GM10248 (cell line): ENCODE results near the gene PRSS58.
A peak's percentile ranks its signal among the peaks of the same experiment; 100 is the strongest.

Experiments used
- CTCF ChIA-PET: fragments of 300-600 bp; sonication (Branson Sonifier 250); formaldehyde crosslinking; extraction: SDS; loops from one replicate; lab custom pipeline; 2021; ENCODE audit warnings: antibody characterized with exemption; lab: Yijun Ruan, JAX
- POLR2A ChIA-PET: fragments of 350-650 bp; sonication (Branson Sonifier 250); formaldehyde crosslinking; extraction: SDS; loops from one replicate; lab custom pipeline; 2020; ENCODE audit warnings: antibody characterized with exemption; lab: Yijun Ruan, JAX
- DNase-seq: peaks from one replicate; pipeline ENCODE4 v3.0.0; 2012; ENCODE audit errors: extremely low spot score
- TF ChIP-seq, protein P1 (sequence below): IDR thresholded peaks from 2 replicates; pipeline ENCODE4 v1.5.1; 2012; ENCODE audit warnings: mild to moderate bottlenecking, low read depth; ENCODE audit errors: extremely low read depth, missing control alignments, control extremely low read depth

PRSS58 gene, protein sequence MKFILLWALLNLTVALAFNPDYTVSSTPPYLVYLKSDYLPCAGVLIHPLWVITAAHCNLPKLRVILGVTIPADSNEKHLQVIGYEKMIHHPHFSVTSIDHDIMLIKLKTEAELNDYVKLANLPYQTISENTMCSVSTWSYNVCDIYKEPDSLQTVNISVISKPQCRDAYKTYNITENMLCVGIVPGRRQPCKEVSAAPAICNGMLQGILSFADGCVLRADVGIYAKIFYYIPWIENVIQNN

DNA sequence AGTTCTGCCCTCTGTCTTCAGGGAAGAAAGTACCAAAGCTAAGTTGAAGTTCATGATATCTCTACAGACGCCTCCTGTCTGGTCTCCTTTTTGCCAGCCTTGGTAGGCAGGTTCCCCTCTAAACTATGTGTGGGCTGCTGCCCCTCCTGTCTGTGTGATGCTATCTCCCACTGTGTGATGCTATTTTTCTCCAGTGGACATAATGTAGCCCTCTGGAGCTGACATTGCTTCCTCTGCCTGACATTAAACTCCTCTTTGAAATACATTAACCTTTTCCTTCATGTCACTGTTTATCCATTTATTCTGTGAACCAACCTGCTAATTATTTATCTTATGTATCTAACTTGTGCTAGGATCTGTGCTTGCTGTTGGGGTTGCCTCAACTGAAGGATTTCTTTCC lies at the start of gene PRSS58:
Gene PRSS58 (minus strand): TSS at position 101 of the 400 bp plus-strand sequence. CDS start 351 bp downstream, outside the sequence.
- POLR2A ChIA-PET, result no interaction called here
- DNase-seq, result no peak
- CTCF ChIA-PET, result no interaction called here
- TF ChIP-seq, protein P1, sequence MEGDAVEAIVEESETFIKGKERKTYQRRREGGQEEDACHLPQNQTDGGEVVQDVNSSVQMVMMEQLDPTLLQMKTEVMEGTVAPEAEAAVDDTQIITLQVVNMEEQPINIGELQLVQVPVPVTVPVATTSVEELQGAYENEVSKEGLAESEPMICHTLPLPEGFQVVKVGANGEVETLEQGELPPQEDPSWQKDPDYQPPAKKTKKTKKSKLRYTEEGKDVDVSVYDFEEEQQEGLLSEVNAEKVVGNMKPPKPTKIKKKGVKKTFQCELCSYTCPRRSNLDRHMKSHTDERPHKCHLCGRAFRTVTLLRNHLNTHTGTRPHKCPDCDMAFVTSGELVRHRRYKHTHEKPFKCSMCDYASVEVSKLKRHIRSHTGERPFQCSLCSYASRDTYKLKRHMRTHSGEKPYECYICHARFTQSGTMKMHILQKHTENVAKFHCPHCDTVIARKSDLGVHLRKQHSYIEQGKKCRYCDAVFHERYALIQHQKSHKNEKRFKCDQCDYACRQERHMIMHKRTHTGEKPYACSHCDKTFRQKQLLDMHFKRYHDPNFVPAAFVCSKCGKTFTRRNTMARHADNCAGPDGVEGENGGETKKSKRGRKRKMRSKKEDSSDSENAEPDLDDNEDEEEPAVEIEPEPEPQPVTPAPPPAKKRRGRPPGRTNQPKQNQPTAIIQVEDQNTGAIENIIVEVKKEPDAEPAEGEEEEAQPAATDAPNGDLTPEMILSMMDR, result no peak

DNA sequence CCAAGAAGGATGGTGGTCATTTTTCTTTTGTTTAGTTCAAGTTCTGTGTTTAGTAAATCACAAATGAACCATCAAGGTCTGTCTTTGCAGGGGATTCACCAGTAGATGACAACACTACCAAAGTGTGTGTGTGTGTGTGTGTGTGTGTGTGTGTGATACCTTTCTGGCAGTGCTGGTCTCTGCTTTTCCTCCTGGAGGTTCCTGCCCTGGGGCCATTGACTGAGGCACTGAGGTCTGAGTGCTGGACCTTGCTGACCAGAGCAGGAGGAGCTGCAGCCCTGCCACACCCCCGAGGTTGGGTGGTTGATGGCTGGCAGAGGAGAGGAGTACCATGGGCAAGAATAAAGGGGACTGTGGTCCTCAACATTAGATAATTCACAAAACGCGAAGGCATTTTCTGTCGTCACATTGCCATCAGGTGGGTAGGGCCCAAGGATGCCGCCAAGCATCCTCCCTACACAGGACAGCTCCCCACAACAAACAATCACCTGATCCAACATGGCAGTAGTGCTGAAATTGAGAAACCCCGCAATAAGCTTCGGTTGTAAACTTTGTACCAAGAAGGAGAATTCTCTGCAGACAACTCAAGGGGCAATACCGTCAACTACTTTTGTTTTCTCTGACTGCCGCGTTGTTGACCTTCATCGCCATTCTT lies 49.5 kb upstream of the PRSS58 start:
- TF ChIP-seq, protein P1, result no peak
- POLR2A ChIA-PET, result no interaction called here
- no peak for DNase-seq
- CTCF ChIA-PET, result no interaction called here

DNA sequence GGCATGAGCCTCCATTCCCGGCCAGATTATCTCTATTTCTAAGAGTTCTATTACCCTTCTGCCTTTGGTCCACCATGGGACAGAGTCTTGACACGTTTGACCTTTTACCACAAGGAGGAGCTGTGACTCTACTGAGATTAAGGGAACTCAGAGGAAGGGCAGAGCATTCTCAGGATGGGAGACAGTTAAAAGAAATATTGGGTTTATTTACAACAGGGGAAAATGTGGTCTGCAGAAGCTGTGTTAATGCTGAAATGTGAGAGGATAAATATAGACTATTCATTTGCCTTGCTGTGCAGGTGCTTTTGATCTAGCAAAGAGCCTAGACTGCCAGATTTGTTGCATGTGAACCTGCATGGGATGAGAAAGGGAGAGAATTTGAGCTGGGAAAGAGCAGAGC lies 45.8 kb upstream of the PRSS58 start:
- ChIA-PET CTCF (interaction anchor here (0.9 to 5.4 kb wide), 17 partner anchors 10 to 648 kb away, joined by 3 to 39 read pairs (median 5); partner anchors contain the start of gene TAS2R38), POLR2A (no interaction called here)
- DNase-seq, result no peak
- TF ChIP-seq, protein P1, result peak; percentile 30

DNA sequence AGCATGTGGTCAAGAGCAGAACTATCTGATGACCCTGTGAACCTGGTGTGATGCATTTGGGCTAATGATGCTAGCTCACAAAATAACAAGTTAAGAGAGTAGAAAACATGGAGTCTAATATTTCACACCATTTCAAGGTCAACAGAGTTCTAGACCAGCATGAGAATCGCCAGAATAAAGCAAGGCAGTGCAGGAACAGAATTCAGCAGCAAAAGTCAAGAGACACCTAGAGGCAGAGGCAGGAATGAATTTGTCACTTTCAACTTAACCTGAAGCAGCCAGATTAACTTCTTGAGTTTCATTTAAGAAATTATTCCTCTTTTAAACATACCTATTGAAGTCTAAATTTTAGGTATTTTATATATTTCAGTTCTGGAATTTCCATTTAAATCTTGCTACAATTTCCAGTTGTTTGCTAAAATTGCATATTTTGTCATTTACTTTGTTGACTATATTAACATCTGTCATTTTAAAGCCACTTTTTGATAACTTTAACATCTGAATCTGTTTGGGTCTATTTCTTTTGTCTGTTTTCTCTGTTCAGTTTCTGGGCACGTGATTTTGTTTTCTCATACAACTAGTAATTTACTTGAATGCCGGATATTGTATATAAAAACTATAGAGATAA lies 44.2 kb upstream of the PRSS58 start:
- TF ChIP-seq, protein P1, result peak; percentile 48
- ChIA-PET CTCF (interaction anchor here (0.7 to 5.4 kb wide), 15 partner anchors 9 to 327 kb away, joined by 3 to 39 read pairs (median 5); partner anchors contain the start of gene TAS2R38), POLR2A (no interaction called here)
- peak; percentile 39 for DNase-seq

DNA sequence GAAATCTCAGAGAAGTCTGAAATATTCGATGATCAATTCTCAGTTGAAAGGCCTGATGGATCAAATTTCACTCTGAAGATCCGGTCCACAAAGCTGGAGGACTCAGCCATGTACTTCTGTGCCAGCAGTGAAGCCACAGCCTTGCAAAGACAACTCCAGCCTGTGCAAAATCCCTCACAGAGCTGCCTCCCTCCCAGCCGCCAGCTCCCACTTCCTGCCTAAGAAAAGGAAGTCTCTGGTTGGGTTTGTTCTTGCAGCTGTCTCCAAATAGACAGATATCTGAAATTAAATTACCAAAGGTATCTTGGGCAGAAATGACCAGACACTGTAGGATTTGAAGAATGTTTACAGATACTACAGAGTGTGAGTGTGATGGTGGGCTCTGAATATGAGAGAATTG lies 43.4 kb upstream of the PRSS58 start:
- CTCF ChIA-PET, result interaction anchor here (0.8 to 5.4 kb wide), 6 partner anchors 8 to 326 kb away, joined by 3 to 39 read pairs (median 5); partner anchors contain the start of gene TAS2R38
- no peak for DNase-seq
- POLR2A ChIA-PET, result no interaction called here
- TF ChIP-seq, protein P1, result no peak

DNA sequence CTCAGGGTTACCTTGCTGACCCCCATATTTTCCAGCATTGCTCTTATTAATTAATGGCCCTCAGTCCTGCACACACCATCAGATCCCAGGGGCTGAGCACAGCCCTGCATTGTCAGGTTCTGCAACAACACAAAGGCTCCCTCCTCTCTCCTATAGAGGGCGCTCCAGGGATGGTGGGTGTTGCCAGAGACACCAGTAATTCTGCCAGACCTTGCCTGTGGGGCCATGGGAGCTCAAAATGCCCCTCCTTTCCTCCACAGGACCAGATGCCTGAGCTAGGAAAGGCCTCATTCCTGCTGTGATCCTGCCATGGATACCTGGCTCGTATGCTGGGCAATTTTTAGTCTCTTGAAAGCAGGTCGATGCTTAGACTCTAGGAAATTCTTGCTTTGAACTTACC lies 42.8 kb upstream of the PRSS58 start:
- DNase-seq, result no peak
- ChIA-PET POLR2A (no interaction called here), CTCF (interaction anchor here (0.8 to 5.4 kb wide), 6 partner anchors 7 to 325 kb away, joined by 3 to 39 read pairs (median 5); partner anchors contain the start of gene TAS2R38)
- TF ChIP-seq, protein P1, result no peak
